SK-N-SH treated with all-trans-retinoic acid at 6 μM for 48 hours (cell line): ENCODE results near the gene CYP27B1.

Experiments
- ATAC-seq: fragments of 200-7000 bp; cut with Tn5 transposase; 3 replicates; pipeline ENCODE4 v1.9.1; 2020; ENCODE audit warnings: mild to moderate bottlenecking, moderate library complexity
- ARNTL ChIP-seq: fragments of 450-650 bp; formaldehyde crosslinking; IDR thresholded peaks from 2 replicates; pipeline ENCODE4 v1.5.0; 2020; ENCODE audit warnings: low read depth, mild to moderate bottlenecking, moderate library complexity, borderline replicate concordance
- BACH2 ChIP-seq: fragments of 250-450 bp; sonication (Bioruptor Pico); IDR thresholded peaks from 2 replicates; pipeline ENCODE4 v1.9.0; 2021; ENCODE audit warnings: mild to moderate bottlenecking, borderline replicate concordance
- CREB5 ChIP-seq: fragments of 250-450 bp; sonication (Bioruptor Pico); IDR thresholded peaks from 2 replicates; pipeline ENCODE4 v1.5.1; 2020; ENCODE audit warnings: low read depth, mild to moderate bottlenecking, moderate library complexity
- CSDC2 ChIP-seq: fragments of 250-450 bp; sonication (Bioruptor Pico); IDR thresholded peaks from 2 replicates; pipeline ENCODE4 v1.5.0; 2020; ENCODE audit warnings: mild to moderate bottlenecking, moderate library complexity
- CSRNP3 ChIP-seq: fragments of 250-450 bp; sonication (Bioruptor Pico); IDR thresholded peaks from 2 replicates; pipeline ENCODE4 v1.5.1; 2021; ENCODE audit warnings: mild to moderate bottlenecking, moderate library complexity
- ESRRG ChIP-seq: fragments of 250-450 bp; sonication (Bioruptor Pico); IDR thresholded peaks from 2 replicates; pipeline ENCODE4 v1.6.1; 2021; ENCODE audit warnings: mild to moderate bottlenecking
- GLIS3 ChIP-seq: fragments of 250-450 bp; sonication (Bioruptor Pico); IDR thresholded peaks from 2 replicates; pipeline ENCODE4 v1.5.0; 2020; ENCODE audit warnings: mild to moderate bottlenecking, moderate library complexity
- ISL1 ChIP-seq: fragments of 250-450 bp; sonication (Bioruptor Pico); IDR thresholded peaks from 2 replicates; pipeline ENCODE4 v2.1.2; 2022; ENCODE audit warnings: mild to moderate bottlenecking, moderate library complexity
- PATZ1 ChIP-seq: fragments of 250-450 bp; sonication (Bioruptor Pico); IDR thresholded peaks from 2 replicates; pipeline ENCODE4 v1.8.0; 2020; ENCODE audit warnings: mild to moderate bottlenecking, moderate library complexity, borderline replicate concordance
- POU6F1 ChIP-seq: fragments of 250-450 bp; sonication (Bioruptor Pico); IDR thresholded peaks from 2 replicates; pipeline ENCODE4 v1.8.0; 2021; ENCODE audit warnings: low read depth, mild to moderate bottlenecking, moderate library complexity, borderline replicate concordance
- PPARA ChIP-seq: fragments of 250-450 bp; sonication (Bioruptor Pico); IDR thresholded peaks from 2 replicates; pipeline ENCODE4 v1.5.0; 2020; ENCODE audit warnings: mild to moderate bottlenecking, borderline replicate concordance
- RARB ChIP-seq: fragments of 250-450 bp; sonication (Bioruptor Pico); IDR thresholded peaks from 2 replicates; pipeline ENCODE4 v1.8.0; 2021; ENCODE audit warnings: mild to moderate bottlenecking, moderate library complexity
- TOX ChIP-seq: fragments of 250-450 bp; sonication (Bioruptor Pico); IDR thresholded peaks from 2 replicates; pipeline ENCODE4 v1.8.0; 2021; ENCODE audit warnings: mild to moderate bottlenecking, moderate library complexity, borderline replicate concordance
- TSHZ2 ChIP-seq: fragments of 250-450 bp; sonication (Bioruptor Pico); IDR thresholded peaks from 2 replicates; pipeline ENCODE4 v1.5.0; 2020; ENCODE audit warnings: mild to moderate bottlenecking, moderate library complexity
- ZC3H10 ChIP-seq: fragments of 250-450 bp; sonication (Bioruptor Pico); IDR thresholded peaks from 2 replicates; pipeline ENCODE4 v1.5.1; 2021; ENCODE audit warnings: mild to moderate bottlenecking, moderate library complexity
- ZFP3 ChIP-seq: fragments of 250-450 bp; sonication (Bioruptor Pico); IDR thresholded peaks from 2 replicates; pipeline ENCODE4 v1.5.0; 2020; ENCODE audit warnings: mild to moderate bottlenecking, moderate library complexity
- ZFP30 ChIP-seq: fragments of 450-650 bp; formaldehyde crosslinking; IDR thresholded peaks from 2 replicates; pipeline ENCODE4 v1.5.0; 2022; ENCODE audit warnings: mild to moderate bottlenecking, moderate library complexity
- ZNF565 ChIP-seq: fragments of 450-650 bp; formaldehyde crosslinking; conservative IDR thresholded peaks from 2 replicates; pipeline ENCODE4 v1.5.0; 2020; ENCODE audit warnings: low read depth, mild to moderate bottlenecking, moderate library complexity
- ZNF70 ChIP-seq: fragments of 450-650 bp; formaldehyde crosslinking; IDR thresholded peaks from 2 replicates; pipeline ENCODE4 v1.5.0; 2020; ENCODE audit warnings: mild to moderate bottlenecking, moderate library complexity
- ZNF8 ChIP-seq: fragments of 450-650 bp; formaldehyde crosslinking; IDR thresholded peaks from 2 replicates; pipeline ENCODE4 v1.5.0; 2020; ENCODE audit warnings: mild to moderate bottlenecking, moderate library complexity

CYP27B1 gene

GRCh38 chr12:57738661-57739237, 28.1 kb downstream of the CYP27B1 start, which contains the start of gene AGAP2:
Gene AGAP2 (minus strand): TSS chr12:57738742. CDS start chr12:57738246, 496 bp downstream.
- peak; percentile 34 for ATAC-seq
- TF ChIP-seq PATZ1: peak; percentile 80; the same call in 1 of the 2 replicates
- TF ChIP-seq ZNF565: no peak
- no peak for TF ChIP-seq ZNF8 (CRISPR knock-in tag)
- no peak for TF ChIP-seq PPARA

- peak; percentile 43 for ATAC-seq
- no peak for TF ChIP-seq ESRRG (CRISPR knock-in tag)
- TF ChIP-seq CREB5: no peak
- no peak for TF ChIP-seq BACH2 (CRISPR knock-in tag)
- no peak for TF ChIP-seq GLIS3 (CRISPR knock-in tag)
- no peak for TF ChIP-seq ZFP3 (CRISPR knock-in tag)
- TF ChIP-seq PATZ1: no peak
- TF ChIP-seq ZC3H10 (CRISPR knock-in tag): no peak
- TF ChIP-seq ZNF70: no peak
- no peak for TF ChIP-seq TOX
- TF ChIP-seq CSRNP3 (CRISPR knock-in tag): no peak
- TF ChIP-seq ISL1: no peak
- no peak for TF ChIP-seq TSHZ2 (CRISPR knock-in tag)
- no peak for TF ChIP-seq POU6F1 (CRISPR knock-in tag)
- TF ChIP-seq CSDC2 (CRISPR knock-in tag): no peak
- no peak for TF ChIP-seq ZNF565
- TF ChIP-seq PPARA: no peak
- no peak for TF ChIP-seq ZNF8 (CRISPR knock-in tag)
- TF ChIP-seq ZFP30 (CRISPR knock-in tag): no peak
- TF ChIP-seq RARB (CRISPR knock-in tag): no peak
- no peak for TF ChIP-seq ARNTL (CRISPR knock-in tag)
Measured at GRCh38 chr12:57737467-57738460, 29.1 kb downstream of the CYP27B1 start.
